ENCODE results near the gene FASN.

DNA sequence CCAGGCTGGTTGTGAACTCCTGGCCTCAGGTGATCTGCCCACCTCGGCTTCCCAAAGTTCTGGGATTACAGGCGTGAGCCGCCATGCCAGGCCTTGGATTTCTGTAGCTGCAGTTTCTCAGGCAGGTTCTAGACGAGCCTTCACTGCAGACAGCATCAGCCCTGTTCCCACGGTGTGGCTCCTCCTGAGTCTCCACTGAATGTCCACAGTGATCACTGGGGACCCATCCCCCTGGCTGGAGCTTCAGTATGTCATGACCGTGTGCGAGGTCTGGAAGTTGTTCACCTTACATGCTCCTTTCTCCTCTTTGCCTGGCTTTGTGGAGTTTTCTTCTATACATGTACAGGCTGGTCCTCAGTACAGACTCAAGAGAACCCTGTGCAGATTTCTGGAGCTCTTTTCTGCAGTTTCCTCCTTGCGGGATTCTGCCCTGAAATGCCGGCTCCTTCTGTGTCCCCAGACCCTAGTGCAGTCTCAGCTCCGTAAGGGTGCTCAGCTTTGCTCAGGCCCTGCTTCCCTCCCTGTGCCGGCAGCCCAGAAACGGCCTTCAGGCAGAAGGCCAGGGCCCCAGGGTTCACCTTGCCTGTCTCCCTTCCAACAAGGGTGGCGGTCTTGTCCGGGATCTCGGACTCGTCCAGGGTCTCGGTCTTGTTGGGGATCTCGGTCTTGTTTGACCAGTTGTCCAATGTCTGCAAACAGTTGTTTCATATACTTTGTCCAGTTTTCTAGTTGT is 14.3 kb upstream of the FASN start:
- TF ChIP-seq POLR2AphosphoS5 (IDR thresholded peaks at IDR 0.05) (no peak), EP300 (IDR thresholded peaks at IDR 0.05) (no peak), POLR2A (IDR thresholded peaks at IDR 0.05) (no peak)
- TF ChIP-seq, protein P1, sequence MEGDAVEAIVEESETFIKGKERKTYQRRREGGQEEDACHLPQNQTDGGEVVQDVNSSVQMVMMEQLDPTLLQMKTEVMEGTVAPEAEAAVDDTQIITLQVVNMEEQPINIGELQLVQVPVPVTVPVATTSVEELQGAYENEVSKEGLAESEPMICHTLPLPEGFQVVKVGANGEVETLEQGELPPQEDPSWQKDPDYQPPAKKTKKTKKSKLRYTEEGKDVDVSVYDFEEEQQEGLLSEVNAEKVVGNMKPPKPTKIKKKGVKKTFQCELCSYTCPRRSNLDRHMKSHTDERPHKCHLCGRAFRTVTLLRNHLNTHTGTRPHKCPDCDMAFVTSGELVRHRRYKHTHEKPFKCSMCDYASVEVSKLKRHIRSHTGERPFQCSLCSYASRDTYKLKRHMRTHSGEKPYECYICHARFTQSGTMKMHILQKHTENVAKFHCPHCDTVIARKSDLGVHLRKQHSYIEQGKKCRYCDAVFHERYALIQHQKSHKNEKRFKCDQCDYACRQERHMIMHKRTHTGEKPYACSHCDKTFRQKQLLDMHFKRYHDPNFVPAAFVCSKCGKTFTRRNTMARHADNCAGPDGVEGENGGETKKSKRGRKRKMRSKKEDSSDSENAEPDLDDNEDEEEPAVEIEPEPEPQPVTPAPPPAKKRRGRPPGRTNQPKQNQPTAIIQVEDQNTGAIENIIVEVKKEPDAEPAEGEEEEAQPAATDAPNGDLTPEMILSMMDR (IDR thresholded peaks at IDR 0.05) = no peak
